Measurements from ENCODE around the gene COPS8.

The COPS8 gene

GRCh38 chr2:237060534-237061312 is 25.0 kb upstream of the COPS8 start:
- peaks cover 37% of the 10 kb centered on the region for H3K4me1 ChIP-seq (ENCODE audit: low read length)
- no peak overlapping the region for H3K4me3 ChIP-seq (ENCODE audit: low read length)
- H4K20me1 ChIP-seq (ENCODE audit: insufficient read depth, low read length) = peaks cover 3% of the 10 kb centered on the region; the same call in 1 of the 2 replicates
- H3K4me2 ChIP-seq (ENCODE audit: low read length) = peak overlapping the region; percentile 22
- peaks cover 47% of the 10 kb centered on the region for H3K27me3 ChIP-seq (ENCODE audit: low read depth, low read length)
- no peaks in the 10 kb centered on the region; the same call in 1 of the 2 replicates for H3K9me3 ChIP-seq (ENCODE audit: insufficient read depth, low read length)
- no peaks in the 10 kb centered on the region for H3K79me2 ChIP-seq (ENCODE audit: low read length)
- H3K36me3 ChIP-seq (replicated peaks; ENCODE audit: low read depth, low read length) = no peaks in the 10 kb centered on the region
- no peak overlapping the region for H2AFZ ChIP-seq (ENCODE audit: low read depth, low read length)
- TF ChIP-seq CTCF (IDR thresholded peaks at IDR 0.05; ENCODE audit: low read depth, low read length) = peak; percentile 58
- TF ChIP-seq EZH2phosphoT487 (IDR thresholded peaks at IDR 0.05; ENCODE audit: low read depth) = no peak
- H3K27ac ChIP-seq (ENCODE audit: low read length) = no peak overlapping the region
- H3K9ac ChIP-seq (ENCODE audit: low read length) = no peak overlapping the region

- Histone ChIP-seq H3K4me2 (ENCODE audit: low read length) (no peak overlapping the region), H4K20me1 (ENCODE audit: insufficient read depth, low read length) (peaks cover 3% of the 10 kb centered on the region; the same call in 1 of the 2 replicates), H3K4me3 (ENCODE audit: low read length) (no peak overlapping the region), H3K9me3 (ENCODE audit: insufficient read depth, low read length) (no peaks in the 10 kb centered on the region; the same call in 1 of the 2 replicates), H3K9ac (ENCODE audit: low read length) (no peak overlapping the region), H3K79me2 (ENCODE audit: low read length) (no peaks in the 10 kb centered on the region), H3K27ac (ENCODE audit: low read length) (no peak overlapping the region), H3K4me1 (ENCODE audit: low read length) (peaks cover 37% of the 10 kb centered on the region), H2AFZ (ENCODE audit: low read depth, low read length) (no peak overlapping the region), H3K27me3 (ENCODE audit: low read depth, low read length) (peaks cover 47% of the 10 kb centered on the region), H3K36me3 (replicated peaks; ENCODE audit: low read depth, low read length) (no peaks in the 10 kb centered on the region)
- TF ChIP-seq EZH2phosphoT487 (IDR thresholded peaks at IDR 0.05; ENCODE audit: low read depth) (no peak), CTCF (IDR thresholded peaks at IDR 0.05; ENCODE audit: low read depth, low read length) (no peak)
These were observed 24.3 kb upstream of the COPS8 start for GRCh38 chr2:237061356-237061755.

GRCh38 chr2:237062585-237062984 is 23.1 kb upstream of the COPS8 start:
- no peak overlapping the region for H3K9ac ChIP-seq (ENCODE audit: low read length)
- H3K79me2 ChIP-seq (ENCODE audit: low read length) = no peaks in the 10 kb centered on the region
- no peak for TF ChIP-seq EZH2phosphoT487 (IDR thresholded peaks at IDR 0.05; ENCODE audit: low read depth)
- TF ChIP-seq CTCF (IDR thresholded peaks at IDR 0.05; ENCODE audit: low read depth, low read length) = no peak
- H3K9me3 ChIP-seq (ENCODE audit: insufficient read depth, low read length) = no peaks in the 10 kb centered on the region; the same call in 1 of the 2 replicates
- no peak overlapping the region for H2AFZ ChIP-seq (ENCODE audit: low read depth, low read length)
- peaks cover 38% of the 10 kb centered on the region for H3K27me3 ChIP-seq (ENCODE audit: low read depth, low read length)
- H3K4me1 ChIP-seq (ENCODE audit: low read length) = peaks cover 37% of the 10 kb centered on the region
- peaks cover 3% of the 10 kb centered on the region; the same call in 1 of the 2 replicates for H4K20me1 ChIP-seq (ENCODE audit: insufficient read depth, low read length)
- no peak overlapping the region for H3K4me3 ChIP-seq (ENCODE audit: low read length)
- H3K4me2 ChIP-seq (ENCODE audit: low read length) = no peak overlapping the region
- no peak overlapping the region for H3K27ac ChIP-seq (ENCODE audit: low read length)
- H3K36me3 ChIP-seq (replicated peaks; ENCODE audit: low read depth, low read length) = no peaks in the 10 kb centered on the region

- Histone ChIP-seq H2AFZ (ENCODE audit: low read depth, low read length) (no peak overlapping the region), H3K4me3 (ENCODE audit: low read length) (no peak overlapping the region), H3K9ac (ENCODE audit: low read length) (no peak overlapping the region), H3K27me3 (ENCODE audit: low read depth, low read length) (peaks cover 23% of the 10 kb centered on the region), H3K79me2 (ENCODE audit: low read length) (no peaks in the 10 kb centered on the region), H3K9me3 (ENCODE audit: insufficient read depth, low read length) (no peaks in the 10 kb centered on the region), H4K20me1 (ENCODE audit: insufficient read depth, low read length) (peaks cover 3% of the 10 kb centered on the region; the same call in 1 of the 2 replicates), H3K4me1 (ENCODE audit: low read length) (peaks cover 19% of the 10 kb centered on the region), H3K4me2 (ENCODE audit: low read length) (no peak overlapping the region), H3K27ac (ENCODE audit: low read length) (no peak overlapping the region), H3K36me3 (replicated peaks; ENCODE audit: low read depth, low read length) (no peaks in the 10 kb centered on the region)
- TF ChIP-seq CTCF (IDR thresholded peaks at IDR 0.05; ENCODE audit: low read depth, low read length) (no peak), EZH2phosphoT487 (IDR thresholded peaks at IDR 0.05; ENCODE audit: low read depth) (no peak)
These were observed 21.3 kb upstream of the COPS8 start for GRCh38 chr2:237064203-237065070.
